ENCODE data around the gene RFX7.

GRCh38 chr15:56233549-56233948, 10.1 kb downstream of the RFX7 start:
- TF ChIP-seq TAF1 (IDR thresholded peaks at IDR 0.05; ENCODE audit: low read depth, low read length) (no peak), POLR2A (IDR thresholded peaks at IDR 0.05; ENCODE audit: low read depth, low read length) (no peak), POLR2AphosphoS5 (IDR thresholded peaks at IDR 0.05; ENCODE audit: low read depth, low read length) (no peak), SPI1 (IDR thresholded peaks at IDR 0.05; ENCODE audit: low read depth, low read length) (no peak)
